GM21786 (cell line): ENCODE results near the gene REG4.
"Not testable (repeated sequence)": the region's sequence is repeated elsewhere in the genome, so short reads cannot be mapped to it uniquely, and the experiment has no call there.

Source experiments
- ATAC-seq: cut with Tn5 transposase; IDR thresholded peaks from one replicate; pipeline ENCODE4 v1.9.1; 2021; ENCODE audit not compliant: unreplicated experiment

REG4 gene

GRCh38 chr1:119808491-119808890, 2.8 kb downstream of the REG4 start:
- peak; percentile 9 for ATAC-seq

GRCh38 chr1:119806489-119806888, 4.8 kb downstream of the REG4 start:
- no peak for ATAC-seq

GRCh38 chr1:119805746-119806145, 5.5 kb downstream of the REG4 start:
- ATAC-seq: no peak

GRCh38 chr1:119805247-119805646, 6.0 kb downstream of the REG4 start:
- no peak for ATAC-seq

- no peak for ATAC-seq
Observed at GRCh38 chr1:119799599-119800177, 11.6 kb downstream of the REG4 start.

GRCh38 chr1:119799003-119799402, 12.3 kb downstream of the REG4 start:
- no peak for ATAC-seq

GRCh38 chr1:119797606-119798005, 13.7 kb downstream of the REG4 start:
- no peak for ATAC-seq

- ATAC-seq: no peak
Observed at GRCh38 chr1:119797162-119797561, 14.1 kb downstream of the REG4 start.

- ATAC-seq: no peak
Observed at GRCh38 chr1:119795261-119796200, 15.7 kb downstream of the REG4 start.

- no peak for ATAC-seq
Observed at GRCh38 chr1:119794876-119795240, 16.4 kb downstream of the REG4 start.

GRCh38 chr1:119794230-119794875, 16.9 kb downstream of the REG4 start:
- ATAC-seq: no peak

- ATAC-seq: no peak
Observed at GRCh38 chr1:119791377-119791776, 19.9 kb downstream of the REG4 start.

- ATAC-seq: no peak
Observed at GRCh38 chr1:119790451-119791198, 20.6 kb downstream of the REG4 start.

- no peak for ATAC-seq
Observed at GRCh38 chr1:119787776-119788175, 23.5 kb downstream of the REG4 start.

GRCh38 chr1:119786473-119787050, 24.7 kb downstream of the REG4 start:
- not testable (repeated sequence) for ATAC-seq

GRCh38 chr1:119786046-119786445, 25.2 kb downstream of the REG4 start:
- ATAC-seq: not testable (repeated sequence)

- no peak for ATAC-seq
Observed at GRCh38 chr1:119784191-119784781, 27.0 kb downstream of the REG4 start.

GRCh38 chr1:119783354-119784185, 27.7 kb downstream of the REG4 start:
- ATAC-seq: no peak

GRCh38 chr1:119782631-119783325, 28.5 kb downstream of the REG4 start:
- no peak for ATAC-seq
